ELR (cell line): ENCODE results near the gene DAPK3.

ENCODE experiments used
- DNase-seq: peaks from one replicate; pipeline ENCODE4 v3.0.0-alpha.2; 2015; ENCODE audit warnings: low read depth

The DAPK3 gene

GRCh38 chr19:3910105-3910504, 60.8 kb downstream of the DAPK3 start:
- no peak for DNase-seq
